ENCODE data around the gene TRIM14.

DNA sequence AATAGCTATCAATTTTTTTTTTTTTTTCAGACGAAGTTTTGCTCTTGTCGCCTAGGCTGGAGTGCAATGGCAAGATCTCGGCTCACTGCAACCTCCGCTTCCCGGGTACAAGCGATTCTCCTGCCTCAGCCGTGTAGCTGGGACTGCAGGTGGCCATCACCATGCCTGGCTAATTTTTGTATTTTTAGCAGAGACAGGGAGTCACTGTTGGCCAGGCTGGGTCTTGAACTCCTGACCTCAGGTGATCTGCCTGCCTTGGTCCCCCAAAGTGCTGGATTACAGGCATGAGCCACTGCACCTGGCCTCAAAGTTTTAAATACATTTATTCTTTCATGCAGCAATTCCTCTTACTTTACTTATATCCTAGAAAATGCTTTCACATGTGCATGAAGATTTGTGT, 17.6 kb downstream of the TRIM14 start:
- TF ChIP-seq, protein P1, sequence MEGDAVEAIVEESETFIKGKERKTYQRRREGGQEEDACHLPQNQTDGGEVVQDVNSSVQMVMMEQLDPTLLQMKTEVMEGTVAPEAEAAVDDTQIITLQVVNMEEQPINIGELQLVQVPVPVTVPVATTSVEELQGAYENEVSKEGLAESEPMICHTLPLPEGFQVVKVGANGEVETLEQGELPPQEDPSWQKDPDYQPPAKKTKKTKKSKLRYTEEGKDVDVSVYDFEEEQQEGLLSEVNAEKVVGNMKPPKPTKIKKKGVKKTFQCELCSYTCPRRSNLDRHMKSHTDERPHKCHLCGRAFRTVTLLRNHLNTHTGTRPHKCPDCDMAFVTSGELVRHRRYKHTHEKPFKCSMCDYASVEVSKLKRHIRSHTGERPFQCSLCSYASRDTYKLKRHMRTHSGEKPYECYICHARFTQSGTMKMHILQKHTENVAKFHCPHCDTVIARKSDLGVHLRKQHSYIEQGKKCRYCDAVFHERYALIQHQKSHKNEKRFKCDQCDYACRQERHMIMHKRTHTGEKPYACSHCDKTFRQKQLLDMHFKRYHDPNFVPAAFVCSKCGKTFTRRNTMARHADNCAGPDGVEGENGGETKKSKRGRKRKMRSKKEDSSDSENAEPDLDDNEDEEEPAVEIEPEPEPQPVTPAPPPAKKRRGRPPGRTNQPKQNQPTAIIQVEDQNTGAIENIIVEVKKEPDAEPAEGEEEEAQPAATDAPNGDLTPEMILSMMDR (IDR thresholded peaks at IDR 0.05) = no peak
- TF ChIP-seq POLR2AphosphoS5 (IDR thresholded peaks at IDR 0.05; ENCODE audit: insufficient read depth in 1 of 2, low read depth in 1 of 2) = no peak
- TF ChIP-seq POLR2A (IDR thresholded peaks at IDR 0.05) = no peak

Measured in vagina (tissue), 2 donors.